HepG2 (cell line): ENCODE results near the gene SH3GL1. TPM values are rescaled to one million over a fixed set of nuclear protein-coding genes. Genes with fewer than 3 reads are reported as not detected.

ENCODE experiments used
- GMEB1 ChIP-seq: sonication (generic); formaldehyde crosslinking; IDR thresholded peaks from 2 replicates; pipeline ENCODE4 v1.5.1; 2020; ENCODE audit warnings: missing genetic modification reagents, mild to moderate bottlenecking, borderline replicate concordance
- HNF1A ChIP-seq, 2 experiments: sonication (generic) in 1 of 2; formaldehyde crosslinking in 1 of 2; IDR thresholded peaks; 2 replicates each; pipeline versions ENCODE4 v1.4.0 to v1.6.1; 2016 to 2020; ENCODE audit warnings: borderline replicate concordance in 1 of 2, low read depth in 1 of 2, mild to moderate bottlenecking in 1 of 2, missing genetic modification reagents in 1 of 2
- HOXA7 ChIP-seq: sonication (generic); formaldehyde crosslinking; IDR thresholded peaks from 2 replicates; pipeline ENCODE4 v1.8.1; 2022; ENCODE audit warnings: mild to moderate bottlenecking, missing genetic modification reagents, moderate library complexity
- NFAT5 ChIP-seq: sonication (generic); formaldehyde crosslinking; IDR thresholded peaks from 2 replicates; pipeline ENCODE4 v1.4.0; 2020; ENCODE audit warnings: missing genetic modification reagents
- PRDM4 ChIP-seq: sonication (generic); formaldehyde crosslinking; IDR thresholded peaks from 2 replicates; pipeline ENCODE4 v1.9.0; 2021; ENCODE audit warnings: missing genetic modification reagents, borderline replicate concordance
- RELA ChIP-seq: sonication (generic); formaldehyde crosslinking; IDR thresholded peaks from 2 replicates; pipeline ENCODE4 v1.4.0; 2020; ENCODE audit warnings: missing genetic modification reagents
- SNAPC5 ChIP-seq: sonication (generic); formaldehyde crosslinking; IDR thresholded peaks from 2 replicates; pipeline ENCODE4 v1.8.1; 2023; ENCODE audit warnings: mild to moderate bottlenecking, missing genetic modification reagents, borderline replicate concordance
- SRF ChIP-seq: IDR thresholded peaks from 2 replicates; pipeline ENCODE4 v1.6.1; 2011; ENCODE audit warnings: mild to moderate bottlenecking, low read depth, low read length, moderate library complexity
- ZNF225 ChIP-seq: sonication (generic); formaldehyde crosslinking; IDR thresholded peaks from 2 replicates; pipeline ENCODE4 v1.4.0; 2020; ENCODE audit warnings: mild to moderate bottlenecking, missing genetic modification reagents
- ZNF383 ChIP-seq: sonication (generic); formaldehyde crosslinking; IDR thresholded peaks from 2 replicates; pipeline ENCODE4 v1.4.0; 2020; ENCODE audit warnings: missing genetic modification reagents, mild to moderate bottlenecking, borderline replicate concordance
- ZNF660 ChIP-seq: sonication (generic); formaldehyde crosslinking; IDR thresholded peaks from 2 replicates; pipeline ENCODE4 v1.5.1; 2020; ENCODE audit warnings: mild to moderate bottlenecking, low read depth, missing genetic modification reagents, borderline replicate concordance
- polyA plus RNA-seq, 8 experiments: library from polyadenylated mRNA; depleted of rRNA in 3 of 8; stranded (reverse) in 7 of 8; unstranded in 1 of 8; fragments of >200 nt; fragmentation: Illumina TruSeq in 4 of 8; extraction: Trizol in 4 of 8; gene quantifications; 2 replicates each; pipeline versions ENCODE4 v1.2.1 to v1.2.3, GENCODE V29; 2011 to 2016; ENCODE audit warnings: low read depth in 4 of 8, missing spikeins in 1 of 8, mixed read lengths in 1 of 8; ENCODE audit not compliant: insufficient read depth in 1 of 8
- total RNA-seq, 5 experiments: library from RNA; depleted of rRNA; stranded (reverse); fragments of >200 nt; fragmentation: Illumina TruSeq; extraction: Trizol; gene quantifications; 2 replicates each; pipeline ENCODE4 v1.2.3, GENCODE V29; 2016; ENCODE audit warnings: low read depth in 1 of 5

The SH3GL1 gene
- total and polyA plus RNA-seq, 2 of the 13 experiments (the other 11 are each of a cell fraction or from before 2014, with no cell fraction given), result 33.0 to 45.1 TPM

GRCh38 chr19:4402171-4403004 is 2.0 kb upstream of the SH3GL1 start, which contains the start of gene CHAF1A (continued):
- TF ChIP-seq PRDM4 (CRISPR knock-in tag), result no peak
- TF ChIP-seq HNF1A (IDR thresholded peaks at IDR 0.05; ENCODE audit: low read depth), result no peak
- peak; percentile 44; the same call in 1 of the 2 replicates for TF ChIP-seq HNF1A (CRISPR knock-in tag; IDR thresholded peaks at IDR 0.05; ENCODE audit: borderline replicate concordance)
- no peak for TF ChIP-seq HOXA7 (CRISPR knock-in tag)
- TF ChIP-seq SNAPC5 (CRISPR knock-in tag), result no peak
- peak; percentile 58; the same call in 1 of the 2 replicates for TF ChIP-seq GMEB1 (CRISPR knock-in tag)
- peak; percentile 27; the same call in 1 of the 2 replicates for TF ChIP-seq SRF
- TF ChIP-seq ZNF383 (CRISPR knock-in tag), result no peak
- no peak for TF ChIP-seq NFAT5 (CRISPR knock-in tag)
- no peak for TF ChIP-seq ZNF660 (CRISPR knock-in tag)
- no peak for TF ChIP-seq RELA (CRISPR knock-in tag)
- TF ChIP-seq ZNF225 (CRISPR knock-in tag), result no peak
